ENCODE measurements around the gene ATP2C2.

GRCh38 chr16:84320511-84320910, 47.8 kb upstream of the ATP2C2 start:
- no peak for TF ChIP-seq POLR2A (IDR thresholded peaks at IDR 0.05)
- TF ChIP-seq, protein P1, sequence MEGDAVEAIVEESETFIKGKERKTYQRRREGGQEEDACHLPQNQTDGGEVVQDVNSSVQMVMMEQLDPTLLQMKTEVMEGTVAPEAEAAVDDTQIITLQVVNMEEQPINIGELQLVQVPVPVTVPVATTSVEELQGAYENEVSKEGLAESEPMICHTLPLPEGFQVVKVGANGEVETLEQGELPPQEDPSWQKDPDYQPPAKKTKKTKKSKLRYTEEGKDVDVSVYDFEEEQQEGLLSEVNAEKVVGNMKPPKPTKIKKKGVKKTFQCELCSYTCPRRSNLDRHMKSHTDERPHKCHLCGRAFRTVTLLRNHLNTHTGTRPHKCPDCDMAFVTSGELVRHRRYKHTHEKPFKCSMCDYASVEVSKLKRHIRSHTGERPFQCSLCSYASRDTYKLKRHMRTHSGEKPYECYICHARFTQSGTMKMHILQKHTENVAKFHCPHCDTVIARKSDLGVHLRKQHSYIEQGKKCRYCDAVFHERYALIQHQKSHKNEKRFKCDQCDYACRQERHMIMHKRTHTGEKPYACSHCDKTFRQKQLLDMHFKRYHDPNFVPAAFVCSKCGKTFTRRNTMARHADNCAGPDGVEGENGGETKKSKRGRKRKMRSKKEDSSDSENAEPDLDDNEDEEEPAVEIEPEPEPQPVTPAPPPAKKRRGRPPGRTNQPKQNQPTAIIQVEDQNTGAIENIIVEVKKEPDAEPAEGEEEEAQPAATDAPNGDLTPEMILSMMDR (IDR thresholded peaks at IDR 0.05): no peak
